ENCODE measurements around the gene MAS1.

GRCh38 chr6:159884720-159885119 is 6.1 kb upstream of the MAS1 start:
- TF ChIP-seq CTCF (conservative IDR thresholded peaks at IDR 0.05; ENCODE audit: low read depth, low read length) (no peak), EZH2 (IDR thresholded peaks at IDR 0.05; ENCODE audit: borderline replicate concordance, low read depth, low read length, poor library complexity, severe bottlenecking) (no peak)

All from A673 (cell line).